Activated naive CD4-positive, alpha-beta T cell treated with anti-CD3 and anti-CD28 coated beads, Interleukin-2, amount 50 U/mL, for 72 hours (primary cell): Measurements from ENCODE around the gene PRCD. TPM values are rescaled to one million over a fixed set of nuclear protein-coding genes. Genes with fewer than 3 reads are reported as not detected.
A peak's percentile ranks its signal among the peaks of the same experiment; 100 is the strongest.
"Not testable (repeated sequence)": the region's sequence is repeated elsewhere in the genome, so short reads cannot be mapped to it uniquely, and the experiment has no call there.

Experiments
- ATAC-seq, 2 donors: fragments of 150-1000 bp; cut with Tn5 transposase; 2 replicates each; pipeline ENCODE4 v1.10.0; 2021; ENCODE audit warnings: mild to moderate bottlenecking in 2 of 2, moderate library complexity in 2 of 2
- DNase-seq, 2 donors: peaks; one replicate each; pipeline ENCODE4 v3.0.0; 2021 to 2022; ENCODE audit warnings: low spot score in 2 of 2
- H3K27ac Mint-ChIP-seq, 2 donors: one replicate each; pipeline ENCODE4 v1.8.0; 2022; ENCODE audit warnings: mild to moderate bottlenecking in 2 of 2, mixed read lengths in 2 of 2
- H3K36me3 Mint-ChIP-seq, 2 donors: one replicate each; pipeline ENCODE4 v1.8.0; 2022; ENCODE audit warnings: mixed read lengths in 2 of 2
- H3K9me3 Mint-ChIP-seq, 2 donors: one replicate each; pipeline ENCODE4 v1.8.0; 2022; ENCODE audit warnings: mixed read lengths in 2 of 2
- total RNA-seq, 2 donors: library from RNA; stranded (reverse); gene quantifications; one replicate each; pipeline ENCODE4 v1.2.3, GENCODE V29; 2022

PRCD gene
- total RNA-seq, 2 donors from 2014 or later, result not detected

DNA sequence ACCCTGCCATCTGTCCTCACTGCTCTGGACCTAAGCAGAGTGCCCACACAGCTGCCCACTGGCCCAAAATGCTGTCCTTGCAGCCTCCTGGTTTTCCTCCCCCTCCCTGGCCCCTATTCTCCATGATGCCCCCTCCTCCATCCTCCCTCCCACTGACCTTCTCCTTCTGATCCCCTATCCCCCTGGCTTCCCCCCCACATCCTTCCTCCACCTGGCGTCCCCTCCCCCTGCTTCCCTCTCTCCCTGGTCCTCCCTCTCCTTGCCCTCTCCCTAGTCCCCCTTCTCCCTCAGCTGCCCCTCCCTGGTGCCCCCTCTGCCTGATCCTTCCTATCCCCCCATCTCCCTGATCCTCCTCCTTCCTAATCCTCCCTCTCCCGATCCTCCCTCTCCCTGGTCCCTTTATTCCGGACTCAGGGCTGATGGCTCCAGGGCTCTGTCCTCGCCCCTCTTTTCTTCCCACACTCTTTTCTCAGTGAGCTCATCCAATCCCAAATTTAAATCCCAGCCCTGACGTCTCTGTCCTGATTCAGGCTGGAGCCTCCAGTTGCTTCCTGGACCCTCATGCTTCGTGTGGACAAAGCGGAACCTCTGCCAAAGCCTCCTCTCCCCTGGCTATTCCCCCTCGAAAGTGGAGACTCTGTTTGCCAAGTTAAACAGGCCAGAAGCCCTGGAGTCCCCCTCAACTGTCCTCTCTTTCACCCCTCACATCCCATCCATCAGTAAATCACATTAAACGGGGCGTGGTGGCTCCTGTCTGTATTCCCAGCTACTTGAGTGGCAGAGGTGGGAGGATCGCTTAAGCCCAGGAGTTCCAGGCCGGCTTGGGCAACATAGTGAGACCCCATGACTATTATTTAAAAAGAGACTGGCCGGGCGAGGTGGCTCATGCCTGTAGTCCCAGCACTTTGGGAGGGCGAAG is 20.5 kb upstream of the PRCD start:
- ATAC-seq, result no peak
- peak overlapping the region; percentile 37 to 40 for H3K27ac Mint-ChIP-seq
- no peak for DNase-seq
- no peaks in the 10 kb centered on the region for H3K36me3 Mint-ChIP-seq
- H3K9me3 Mint-ChIP-seq, result no peaks in the 10 kb centered on the region

DNA sequence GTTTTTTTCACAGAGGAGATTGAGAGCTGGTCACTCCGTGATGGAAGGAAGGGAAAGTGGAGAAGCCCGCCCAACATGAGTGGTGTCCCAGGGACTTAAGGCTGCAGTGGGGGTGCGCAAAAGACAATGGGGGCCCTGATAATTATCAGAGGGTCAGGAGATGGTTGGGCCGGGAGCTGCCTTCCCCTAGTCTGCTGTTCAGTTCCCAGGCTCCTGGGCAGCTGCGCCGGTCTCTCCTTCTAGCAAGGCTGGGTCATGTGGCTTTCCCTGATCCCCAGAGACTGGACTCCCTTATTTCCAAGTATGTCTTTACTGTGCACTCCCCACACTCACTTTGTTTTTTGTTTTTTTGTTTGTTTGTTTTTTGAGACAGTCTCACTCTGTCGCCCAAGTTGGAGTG is 18.6 kb upstream of the PRCD start:
- H3K36me3 Mint-ChIP-seq, result no peaks in the 10 kb centered on the region
- H3K27ac Mint-ChIP-seq, result no peak overlapping the region
- no peak for DNase-seq
- no peak for ATAC-seq
- H3K9me3 Mint-ChIP-seq, result no peaks in the 10 kb centered on the region

DNA sequence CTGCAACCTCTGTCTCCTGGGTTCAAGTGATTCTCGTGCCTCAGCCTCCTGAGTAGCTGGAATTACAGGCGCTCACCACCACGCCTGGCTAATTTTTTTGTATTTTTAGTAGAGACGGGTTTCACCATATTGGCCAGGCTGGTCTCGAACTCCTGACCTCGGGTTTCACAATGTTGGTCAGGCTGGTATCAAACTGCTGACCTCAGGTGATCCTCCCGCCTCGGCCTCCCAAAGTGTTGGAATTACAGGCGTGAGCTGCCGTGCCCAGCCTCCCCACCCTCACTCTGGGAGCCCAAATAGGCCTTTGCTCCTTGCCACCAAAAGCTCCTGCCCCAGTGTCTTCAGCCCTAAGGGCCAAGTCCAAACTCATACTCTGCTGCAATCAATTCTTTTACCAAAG is 18.2 kb upstream of the PRCD start:
- not testable (repeated sequence) for ATAC-seq, DNase-seq, H3K27ac Mint-ChIP-seq, H3K36me3 Mint-ChIP-seq, H3K9me3 Mint-ChIP-seq

DNA sequence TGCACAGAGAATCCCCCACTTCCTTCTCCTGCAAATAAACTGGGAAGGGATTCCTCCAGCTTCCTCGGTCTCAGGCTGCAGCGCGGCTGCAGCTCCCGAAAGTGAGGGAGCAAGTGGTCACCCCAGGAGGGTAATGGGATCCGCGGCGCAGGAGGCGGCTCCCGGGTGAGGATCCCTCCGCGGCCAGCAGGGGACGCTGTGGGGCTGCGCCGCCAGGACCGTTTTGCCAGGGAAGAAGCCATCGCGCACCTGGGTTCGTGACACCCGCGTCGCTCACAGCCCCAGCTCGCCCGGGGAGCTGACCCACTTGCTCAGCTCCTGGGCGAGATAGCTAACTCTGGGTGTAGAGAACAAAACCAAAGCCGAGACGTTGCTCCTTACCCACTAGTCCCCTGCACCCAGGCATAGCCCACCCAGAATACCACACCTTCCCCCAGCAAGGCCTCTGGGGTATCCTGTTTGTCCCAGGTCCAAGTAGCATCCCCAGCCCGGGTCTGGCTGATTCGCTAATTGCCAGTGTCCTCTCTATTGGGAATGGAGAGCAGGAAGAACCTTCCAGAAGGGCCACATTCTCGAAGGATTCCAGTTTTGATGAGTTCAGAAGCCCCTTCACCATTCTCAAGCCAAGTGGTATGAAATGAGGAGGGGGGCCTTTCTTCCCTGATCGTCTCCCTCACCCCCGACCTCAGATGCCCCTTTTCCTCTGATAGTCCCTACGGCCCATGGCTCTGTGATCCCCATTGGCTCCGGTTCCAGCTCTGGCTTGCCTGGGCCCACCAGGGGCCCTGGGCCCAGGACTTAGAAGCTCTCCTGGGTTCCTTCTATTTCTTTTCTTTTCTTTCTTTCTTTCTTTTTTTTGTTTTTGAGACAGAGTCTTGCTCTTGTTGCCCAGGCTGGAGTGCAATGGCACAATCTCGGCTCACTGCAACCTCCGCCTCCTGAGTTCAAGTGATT is 16.5 kb upstream of the PRCD start:
- peak; percentile 83 to 94 for ATAC-seq
- no peak overlapping the region for H3K27ac Mint-ChIP-seq
- peak; percentile 85 to 92 for DNase-seq
- H3K36me3 Mint-ChIP-seq, result no peaks in the 10 kb centered on the region
- no peaks in the 10 kb centered on the region for H3K9me3 Mint-ChIP-seq

DNA sequence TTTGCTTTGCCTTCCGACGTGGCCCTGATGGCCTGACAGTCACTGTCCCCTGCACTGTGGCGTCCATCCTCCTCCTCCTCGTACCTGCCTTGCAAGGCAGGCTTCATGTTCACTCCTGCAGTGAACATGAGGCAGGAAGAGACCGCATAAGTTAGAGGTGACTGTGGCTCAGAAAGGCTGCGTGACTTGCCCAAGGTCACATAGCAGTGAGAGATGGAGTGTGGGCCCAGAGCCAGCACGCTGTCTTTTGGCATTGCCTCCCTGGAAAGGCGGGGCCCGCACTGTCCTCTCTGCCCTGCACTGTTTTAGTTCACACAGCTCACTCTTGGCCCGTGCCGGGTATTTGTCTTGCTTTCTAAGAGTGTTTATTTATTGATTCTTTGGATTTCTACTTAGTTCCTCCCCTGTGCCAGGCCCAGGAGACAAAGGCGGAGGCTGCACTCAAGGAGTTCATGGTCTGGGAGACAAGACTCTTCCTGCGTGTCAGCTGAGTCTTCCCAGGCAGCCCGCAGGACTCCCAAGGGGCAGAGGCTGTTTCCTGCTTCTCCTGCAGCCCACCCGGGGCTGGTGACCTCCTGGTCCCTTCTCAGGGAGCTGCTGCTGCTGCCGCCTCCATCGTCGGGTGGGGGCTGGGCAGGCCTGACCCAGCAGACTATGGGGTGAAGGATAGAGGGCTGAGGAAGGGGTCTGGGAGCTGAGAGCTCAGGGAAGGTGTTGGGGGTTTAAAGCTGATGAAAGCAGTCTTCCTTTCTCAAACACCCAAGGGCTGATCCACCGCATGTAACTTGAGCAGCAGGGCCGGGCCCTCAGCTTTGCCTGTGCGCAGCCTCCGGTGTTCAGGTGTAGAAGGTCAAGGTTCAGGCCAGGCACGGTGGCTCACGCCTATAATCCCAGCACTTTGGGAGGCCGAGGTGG is 15.0 kb upstream of the PRCD start:
- Mint-ChIP-seq H3K36me3 (no peaks in the 10 kb centered on the region), H3K9me3 (no peaks in the 10 kb centered on the region), H3K27ac (peak overlapping the region in 1 of 2 donors; percentile 14)
- ATAC-seq (no peak), DNase-seq (no peak)

DNA sequence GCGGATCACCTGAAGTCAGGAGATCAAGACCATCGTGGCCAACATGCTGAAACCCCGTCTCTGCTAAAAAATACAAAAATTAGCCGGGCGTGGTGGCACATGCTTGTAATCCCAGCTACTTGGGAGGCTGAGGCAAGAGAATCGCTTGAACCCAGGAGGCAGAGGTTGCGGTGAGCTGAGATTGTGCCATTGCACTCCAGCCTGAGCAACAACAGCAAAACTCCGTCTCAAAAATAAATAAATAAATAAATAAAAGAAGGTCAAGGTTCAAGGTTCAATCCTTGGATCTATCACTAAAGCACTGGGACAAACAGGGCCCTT is 14.4 kb upstream of the PRCD start:
- H3K27ac Mint-ChIP-seq, ATAC-seq, H3K36me3 Mint-ChIP-seq, H3K9me3 Mint-ChIP-seq, DNase-seq: not testable (repeated sequence)

DNA sequence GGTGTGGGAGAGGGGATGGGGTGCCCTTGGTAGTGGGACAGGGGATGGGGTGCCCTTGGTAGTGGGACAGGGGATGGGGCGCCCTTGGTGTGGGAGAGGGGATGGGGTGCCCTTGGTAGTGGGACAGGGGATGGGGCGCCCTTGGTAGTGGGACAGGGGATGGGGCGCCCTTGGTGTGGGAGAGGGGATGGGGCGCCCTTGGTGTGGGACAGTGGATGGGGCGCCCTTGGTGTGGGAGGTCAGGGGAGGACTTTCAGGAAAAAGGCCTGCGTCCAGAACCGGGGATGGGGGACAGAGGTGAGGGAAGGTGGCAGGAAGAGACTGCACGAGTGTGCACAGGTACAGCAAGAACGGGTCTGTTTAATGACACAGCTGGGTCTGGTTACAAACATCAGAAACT is 12.8 kb upstream of the PRCD start:
- not testable (repeated sequence) for DNase-seq, H3K36me3 Mint-ChIP-seq, H3K27ac Mint-ChIP-seq, H3K9me3 Mint-ChIP-seq, ATAC-seq

DNA sequence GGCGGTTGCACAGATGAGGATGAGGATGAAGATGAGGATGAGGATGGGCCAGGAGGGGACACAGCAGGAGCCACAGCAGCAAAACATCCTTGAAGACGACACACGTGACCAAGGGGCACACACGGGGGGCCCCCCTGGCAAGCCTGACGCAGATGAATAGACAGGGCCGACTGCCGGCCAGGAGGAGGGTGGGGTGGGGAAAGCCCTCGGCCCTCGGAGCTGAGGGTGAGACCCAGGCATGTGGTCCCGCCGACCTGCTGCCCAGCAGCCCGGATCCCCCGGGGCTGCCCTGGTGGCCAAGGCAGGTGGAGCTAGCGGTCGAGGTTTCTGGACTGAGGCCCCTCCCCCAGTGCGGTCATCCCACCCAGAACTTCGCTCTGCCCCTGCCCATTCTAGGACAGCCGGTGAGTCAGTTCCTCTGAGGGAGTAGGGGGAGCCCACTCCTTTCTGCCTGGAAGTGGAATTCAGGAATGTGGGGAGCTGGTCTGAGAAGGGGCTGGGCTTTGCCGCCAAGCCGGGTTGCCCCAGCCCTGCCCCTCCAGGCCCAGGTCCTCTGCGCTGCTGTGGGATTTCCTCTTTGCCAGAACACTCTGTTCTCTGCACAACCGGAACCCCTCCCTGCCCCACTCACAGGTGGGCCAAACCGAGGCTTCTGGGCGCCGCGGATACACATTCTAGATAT is 12.3 kb upstream of the PRCD start:
- peak overlapping the region in 1 of 2 donors; percentile 50 for H3K27ac Mint-ChIP-seq

DNA sequence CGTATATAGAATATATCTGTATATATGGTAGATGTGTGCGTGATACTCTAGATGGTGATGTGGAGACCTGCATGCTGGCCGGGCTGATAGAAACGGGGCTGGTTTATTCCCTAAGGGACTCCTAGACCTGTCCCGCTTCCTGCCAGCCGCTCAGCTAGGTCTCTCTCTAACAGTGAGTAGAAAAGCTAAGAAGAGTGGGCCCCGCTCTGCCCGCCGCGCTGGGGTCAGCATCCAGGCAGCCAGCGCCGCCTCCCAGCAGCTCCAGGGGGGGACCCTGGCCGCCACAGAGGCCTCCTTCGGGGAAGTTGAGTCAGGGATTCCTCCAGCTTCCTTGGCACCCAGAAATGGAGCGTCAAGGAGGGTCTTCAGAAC is 11.7 kb upstream of the PRCD start:
- DNase-seq (no peak), ATAC-seq (peak in 1 of 2 donors; percentile 19)
- no peaks in the 10 kb centered on the region for H3K36me3 Mint-ChIP-seq
- H3K9me3 Mint-ChIP-seq, result no peaks in the 10 kb centered on the region
- peak overlapping the region in 1 of 2 donors; percentile 50 for H3K27ac Mint-ChIP-seq

More for the DNA sequence above, 12.3 kb upstream of the PRCD start:
- DNase-seq (peak in 1 of 2 donors; percentile 63), ATAC-seq (peak in 1 of 2 donors; percentile 71)
- no peaks in the 10 kb centered on the region for H3K9me3 Mint-ChIP-seq
- no peaks in the 10 kb centered on the region for H3K36me3 Mint-ChIP-seq

DNA sequence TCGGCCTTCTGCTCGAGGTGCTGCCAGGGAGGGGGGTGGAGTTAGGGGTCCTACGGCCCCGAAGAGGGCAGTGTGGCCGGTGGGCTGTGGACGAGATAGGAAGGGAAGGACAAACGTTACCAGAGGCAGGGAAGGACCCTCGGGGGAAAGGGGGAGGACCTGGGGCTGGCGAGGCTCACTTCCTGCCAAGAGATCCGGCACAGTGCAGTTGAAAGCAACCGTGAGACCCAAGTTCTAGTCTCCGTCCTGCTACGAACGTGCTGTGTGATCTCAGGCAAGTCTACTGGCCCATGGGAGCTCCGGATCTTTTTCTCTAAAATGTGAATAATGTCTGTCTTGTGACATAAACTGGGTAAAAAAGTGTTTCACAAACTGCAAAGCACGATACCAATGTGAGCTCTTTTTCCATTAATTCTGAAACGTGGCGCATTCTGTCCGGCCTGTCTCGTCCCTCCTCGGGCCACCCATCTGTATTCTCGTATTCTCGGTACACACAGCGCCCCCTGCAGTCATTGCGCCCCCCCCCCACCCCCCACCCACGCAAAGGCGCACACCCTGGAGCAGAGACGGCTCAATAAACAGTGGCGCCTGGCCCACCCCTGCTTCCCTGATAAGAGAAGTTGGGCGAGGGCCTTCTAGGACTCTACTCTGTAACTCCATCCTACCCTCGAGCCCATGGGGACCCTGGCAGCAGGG is 11.2 kb upstream of the PRCD start:
- Mint-ChIP-seq H3K27ac (peak overlapping the region in 1 of 2 donors; percentile 50), H3K36me3 (no peaks in the 10 kb centered on the region), H3K9me3 (no peaks in the 10 kb centered on the region)
- no peak for ATAC-seq
- no peak for DNase-seq

DNA sequence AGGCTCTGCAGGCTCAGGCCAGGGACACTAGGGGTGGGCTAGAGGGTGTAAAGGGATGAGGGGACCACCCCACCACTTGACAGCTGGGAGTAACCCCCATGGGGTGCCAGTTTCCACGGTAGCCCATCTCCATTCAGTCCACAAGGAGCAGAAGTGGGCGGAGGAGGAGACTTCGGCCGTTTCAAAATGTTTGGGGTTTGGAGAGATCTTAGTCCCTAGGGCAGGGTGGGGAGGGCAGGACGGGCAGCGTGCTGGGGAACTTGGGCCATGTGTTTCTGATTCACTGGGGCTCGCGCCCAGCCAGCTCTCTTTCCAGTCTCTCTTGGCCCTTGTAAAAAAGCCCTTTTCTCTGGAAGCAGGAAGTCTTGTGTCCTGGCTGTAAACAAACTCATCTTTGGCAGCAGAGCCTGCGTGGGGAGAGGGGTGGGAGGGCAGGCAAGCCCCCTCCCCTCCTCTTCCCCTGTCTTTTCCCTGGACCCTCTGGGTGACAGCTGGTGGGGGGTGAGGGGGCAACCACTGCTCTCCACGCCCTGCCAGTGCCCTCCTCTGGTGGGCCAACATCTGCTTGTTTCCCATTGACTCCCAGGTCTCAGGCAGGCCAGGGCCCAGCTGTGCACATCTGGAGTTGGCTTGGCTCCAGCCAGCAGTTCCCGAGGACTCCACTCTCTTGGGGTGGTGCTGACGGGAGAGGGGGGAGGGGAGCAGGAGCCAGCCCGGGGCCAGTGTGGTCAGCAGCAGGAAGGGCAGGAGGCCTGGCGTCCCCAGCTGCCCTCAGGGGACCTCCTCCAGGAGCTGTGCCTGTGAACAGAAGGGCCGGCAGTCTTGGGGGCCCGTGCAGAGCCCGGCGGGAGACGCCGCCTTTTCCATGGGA is 10.4 kb upstream of the PRCD start:
- H3K9me3 Mint-ChIP-seq, result no peaks in the 10 kb centered on the region
- no peaks in the 10 kb centered on the region for H3K36me3 Mint-ChIP-seq
- no peak overlapping the region for H3K27ac Mint-ChIP-seq
- DNase-seq (no peak), ATAC-seq (no peak)

DNA sequence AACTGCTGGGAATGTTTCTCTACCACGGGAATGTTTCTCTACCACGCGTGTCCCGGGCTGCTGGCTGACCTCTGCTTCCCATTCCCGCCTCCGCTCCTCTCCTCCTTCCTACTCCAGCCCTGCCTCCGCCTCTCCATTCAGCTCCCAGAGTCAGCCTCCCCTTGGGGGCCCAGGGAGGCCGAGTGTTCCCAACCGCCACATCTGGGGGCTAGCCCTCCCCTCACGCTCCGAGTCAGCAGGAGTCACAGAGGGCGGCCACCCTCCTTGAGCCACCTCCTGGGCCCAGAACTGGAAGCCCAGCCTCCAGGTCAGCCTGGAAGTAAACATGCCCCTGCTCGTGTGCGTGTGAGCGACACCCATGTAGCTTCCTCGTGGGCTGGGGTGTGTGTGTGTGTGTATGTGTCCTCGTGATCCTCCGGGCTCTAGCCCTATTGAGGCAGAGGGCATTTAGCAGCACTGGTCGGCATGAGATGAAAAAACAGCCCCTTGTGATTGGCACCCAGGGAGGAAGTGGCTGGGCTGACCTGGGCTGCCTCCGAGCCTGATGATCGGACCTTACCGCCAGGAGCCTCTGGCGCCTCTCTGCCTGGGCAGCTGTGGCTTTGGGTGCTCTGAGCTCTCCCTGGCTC is 9.6 kb upstream of the PRCD start:
- H3K27ac Mint-ChIP-seq, result peak overlapping the region; percentile 29 to 64
- ATAC-seq (no peak), DNase-seq (no peak)
- H3K36me3 Mint-ChIP-seq, result no peaks in the 10 kb centered on the region
- no peaks in the 10 kb centered on the region for H3K9me3 Mint-ChIP-seq

DNA sequence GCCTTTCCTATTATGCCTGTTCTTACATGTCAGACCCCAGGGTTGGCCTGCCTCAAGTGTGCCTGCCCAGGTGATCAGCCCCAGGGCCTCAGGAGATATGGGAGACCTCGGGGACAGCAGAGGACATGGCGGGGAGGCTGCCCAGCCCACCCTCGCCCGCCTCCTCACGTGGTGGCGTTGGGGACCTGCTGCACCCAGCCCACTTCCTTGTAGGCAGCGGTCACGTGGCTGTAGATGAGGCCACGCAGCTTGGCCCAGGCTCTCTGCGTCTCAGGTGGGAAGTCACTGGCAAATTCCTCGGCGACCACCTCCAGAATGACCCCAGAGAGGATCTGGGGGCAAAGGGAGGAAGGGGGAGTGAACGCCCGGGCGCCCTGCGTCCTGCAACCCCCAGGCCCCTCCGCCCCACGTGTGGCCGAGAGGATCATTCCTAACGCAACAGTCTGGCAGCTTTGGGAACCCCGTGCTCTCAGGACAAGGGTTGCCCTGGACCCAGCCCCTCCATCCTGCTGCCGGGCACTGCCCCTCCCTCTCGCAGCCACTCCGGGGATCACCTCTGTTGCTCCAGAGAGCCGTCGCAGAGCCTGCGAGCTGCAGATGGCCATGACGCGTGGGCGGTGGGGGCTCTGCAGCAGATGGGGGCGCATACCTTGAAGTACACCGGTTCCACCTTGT is 8.9 kb upstream of the PRCD start:
- ATAC-seq, result no peak
- H3K36me3 Mint-ChIP-seq, result no peaks in the 10 kb centered on the region
- DNase-seq, result no peak
- H3K27ac Mint-ChIP-seq, result peak overlapping the region in 1 of 2 donors; percentile 64
- H3K9me3 Mint-ChIP-seq, result no peaks in the 10 kb centered on the region
